DND-41 (cell line): ENCODE data around the gene ITGB5.

Experiments
- ATAC-seq: fragments of 200-7000 bp; cut with Tn5 transposase; 3 replicates; pipeline ENCODE4 v1.9.1; 2021; ENCODE audit warnings: low read depth; ENCODE audit not compliant: insufficient read depth
- DNase-seq: peaks from one replicate; pipeline ENCODE4 v3.0.0-alpha.2; 2020
- H2AFZ ChIP-seq: 2 replicates; pipeline ENCODE4 v1.6.0; 2012; ENCODE audit warnings: low read depth, low read length
- H3K27ac ChIP-seq: 2 replicates; pipeline ENCODE4 v1.5.1; 2012; ENCODE audit warnings: low read length, inconsistent platforms
- H3K27me3 ChIP-seq: fragments of 200-600 bp; sonication (generic); 2 replicates; pipeline ENCODE4 v1.6.0; 2012; ENCODE audit warnings: low read length, mild to moderate bottlenecking, inconsistent platforms; ENCODE audit not compliant: insufficient read depth, poor library complexity
- H3K36me3 ChIP-seq: 2 replicates; pipeline ENCODE4 v1.5.1; 2012; ENCODE audit warnings: low read length, inconsistent platforms; ENCODE audit not compliant: insufficient read depth
- H3K4me1 ChIP-seq: 2 replicates; pipeline ENCODE4 v1.5.1; 2012; ENCODE audit warnings: mild to moderate bottlenecking, low read length; ENCODE audit not compliant: insufficient read depth
- H3K4me2 ChIP-seq: 2 replicates; pipeline ENCODE4 v1.6.0; 2012; ENCODE audit warnings: mild to moderate bottlenecking, moderate library complexity, low read length, inconsistent platforms; ENCODE audit not compliant: insufficient read depth
- H3K4me3 ChIP-seq, 2 experiments: fragments of 200-600 bp in 1 of 2; shearing (Covaris generic) in 1 of 2; 2 replicates each; pipeline ENCODE4 v1.5.1; 2012 to 2016; ENCODE audit warnings: inconsistent platforms in 2 of 2, low read length in 2 of 2, mild to moderate bottlenecking in 2 of 2, low read depth in 1 of 2, moderate library complexity in 1 of 2
- H3K79me2 ChIP-seq: 2 replicates; pipeline ENCODE4 v1.6.0; 2012; ENCODE audit warnings: low read length, inconsistent platforms; ENCODE audit not compliant: insufficient read depth
- H3K9ac ChIP-seq: 2 replicates; pipeline ENCODE4 v1.6.0; 2012; ENCODE audit warnings: low read depth, mild to moderate bottlenecking, inconsistent platforms, low read length, moderate library complexity
- H3K9me3 ChIP-seq: 2 replicates; pipeline ENCODE4 v1.5.1; 2012; ENCODE audit warnings: low read length, moderate library complexity, mild to moderate bottlenecking, inconsistent platforms; ENCODE audit not compliant: insufficient read depth, severe bottlenecking
- H4K20me1 ChIP-seq: 2 replicates; pipeline ENCODE4 v1.6.0; 2012; ENCODE audit warnings: low read length; ENCODE audit not compliant: insufficient read depth
- CTCF ChIP-seq: IDR thresholded peaks from 2 replicates; pipeline ENCODE4 v1.5.1; 2012; ENCODE audit warnings: borderline replicate concordance, low read length, moderate library complexity, mild to moderate bottlenecking; ENCODE audit not compliant: poor library complexity, severe bottlenecking; ENCODE audit errors: extremely low read depth
- EZH2 ChIP-seq: IDR thresholded peaks from 3 replicates; pipeline ENCODE4 v1.6.1; 2012; ENCODE audit warnings: borderline replicate concordance, low read depth, mild to moderate bottlenecking, moderate library complexity, low read length, inconsistent platforms; ENCODE audit not compliant: severe bottlenecking

ITGB5 gene

GRCh38 chr3:124810970-124811369 is 76.2 kb downstream of the ITGB5 start:
- TF ChIP-seq EZH2 = no peak
- no peak for TF ChIP-seq CTCF
- H3K4me1 ChIP-seq = no peaks in the 10 kb centered on the region
- H3K27me3 ChIP-seq = peaks cover 3% of the 10 kb centered on the region
- H2AFZ ChIP-seq = no peak overlapping the region
- H3K4me3 ChIP-seq = no peak overlapping the region
- no peaks in the 10 kb centered on the region for H4K20me1 ChIP-seq
- ATAC-seq (no peak), DNase-seq (no peak)
- no peak overlapping the region for H3K27ac ChIP-seq
- H3K4me2 ChIP-seq = no peak overlapping the region
- no peaks in the 10 kb centered on the region for H3K36me3 ChIP-seq
- no peak overlapping the region for H3K9ac ChIP-seq
- no peaks in the 10 kb centered on the region for H3K79me2 ChIP-seq
- no peaks in the 10 kb centered on the region for H3K9me3 ChIP-seq

GRCh38 chr3:124809039-124809438 is 78.1 kb downstream of the ITGB5 start:
- Histone ChIP-seq H3K36me3 (no peaks in the 10 kb centered on the region), H3K4me3 (no peak overlapping the region), H4K20me1 (no peaks in the 10 kb centered on the region), H3K4me1 (no peaks in the 10 kb centered on the region), H3K27ac (no peak overlapping the region), H3K9ac (no peak overlapping the region), H2AFZ (no peak overlapping the region), H3K27me3 (peaks cover 3% of the 10 kb centered on the region), H3K79me2 (no peaks in the 10 kb centered on the region), H3K4me2 (no peak overlapping the region), H3K9me3 (no peaks in the 10 kb centered on the region)
- no peak for TF ChIP-seq CTCF
- TF ChIP-seq EZH2 = no peak
- DNase-seq (no peak), ATAC-seq (no peak)

GRCh38 chr3:124805671-124806070 is 81.5 kb downstream of the ITGB5 start:
- Histone ChIP-seq H2AFZ (no peak overlapping the region), H3K4me2 (no peak overlapping the region), H3K36me3 (no peaks in the 10 kb centered on the region), H3K79me2 (no peaks in the 10 kb centered on the region), H3K9ac (no peak overlapping the region), H3K27me3 (peaks cover 3% of the 10 kb centered on the region), H3K4me1 (no peaks in the 10 kb centered on the region), H3K27ac (no peak overlapping the region), H3K4me3 (no peak overlapping the region), H3K9me3 (no peaks in the 10 kb centered on the region), H4K20me1 (no peaks in the 10 kb centered on the region)
- TF ChIP-seq EZH2 (no peak), CTCF (no peak)
- DNase-seq (no peak), ATAC-seq (no peak)

- TF ChIP-seq CTCF (no peak), EZH2 (no peak)
- Histone ChIP-seq H3K9ac (no peak overlapping the region), H3K27me3 (peaks cover 3% of the 10 kb centered on the region), H3K9me3 (no peaks in the 10 kb centered on the region), H2AFZ (no peak overlapping the region), H4K20me1 (no peaks in the 10 kb centered on the region), H3K4me2 (no peak overlapping the region), H3K36me3 (no peaks in the 10 kb centered on the region), H3K4me3 (no peak overlapping the region), H3K27ac (no peak overlapping the region), H3K79me2 (no peaks in the 10 kb centered on the region), H3K4me1 (no peaks in the 10 kb centered on the region)
- no peak for DNase-seq
- no peak for ATAC-seq
Observed at GRCh38 chr3:124804875-124805274, 82.3 kb downstream of the ITGB5 start.
